Central memory CD8-positive, alpha-beta T cell (primary cell): ENCODE measurements around the gene SIAH2.

Experiments
- ATAC-seq: fragments of 150-1000 bp; cut with Tn5 transposase; replicated peaks from 2 replicates; pipeline ENCODE4 v1.10.0; 2022; ENCODE audit warnings: mild to moderate bottlenecking, moderate FRiP score, moderate number of reproducible peaks; ENCODE audit not compliant: poor library complexity, severe bottlenecking; ENCODE audit errors: extremely low read depth
- DNase-seq, 2 donors: peaks; one replicate each; pipeline ENCODE4 v3.0.0; 2021; ENCODE audit warnings: low spot score in 2 of 2
- H3K27ac Mint-ChIP-seq: one replicate; pipeline ENCODE4 v1.8.0; 2022; ENCODE audit warnings: low read depth, mild to moderate bottlenecking, moderate library complexity, mixed read lengths
- H3K27me3 Mint-ChIP-seq: one replicate; pipeline ENCODE4 v1.8.0; 2022; ENCODE audit warnings: mixed read lengths
- H3K36me3 Mint-ChIP-seq: one replicate; pipeline ENCODE4 v1.8.0; 2022; ENCODE audit warnings: mild to moderate bottlenecking, moderate library complexity, mixed read lengths; ENCODE audit not compliant: insufficient read depth
- H3K4me1 Mint-ChIP-seq: one replicate; pipeline ENCODE4 v1.8.0; 2022; ENCODE audit warnings: mixed read lengths
- H3K4me3 Mint-ChIP-seq: one replicate; pipeline ENCODE4 v1.8.0; 2022; ENCODE audit warnings: mild to moderate bottlenecking, moderate library complexity, mixed read lengths
- H3K9me3 Mint-ChIP-seq: one replicate; pipeline ENCODE4 v1.8.0; 2022; ENCODE audit warnings: mixed read lengths

Gene SIAH2

DNA sequence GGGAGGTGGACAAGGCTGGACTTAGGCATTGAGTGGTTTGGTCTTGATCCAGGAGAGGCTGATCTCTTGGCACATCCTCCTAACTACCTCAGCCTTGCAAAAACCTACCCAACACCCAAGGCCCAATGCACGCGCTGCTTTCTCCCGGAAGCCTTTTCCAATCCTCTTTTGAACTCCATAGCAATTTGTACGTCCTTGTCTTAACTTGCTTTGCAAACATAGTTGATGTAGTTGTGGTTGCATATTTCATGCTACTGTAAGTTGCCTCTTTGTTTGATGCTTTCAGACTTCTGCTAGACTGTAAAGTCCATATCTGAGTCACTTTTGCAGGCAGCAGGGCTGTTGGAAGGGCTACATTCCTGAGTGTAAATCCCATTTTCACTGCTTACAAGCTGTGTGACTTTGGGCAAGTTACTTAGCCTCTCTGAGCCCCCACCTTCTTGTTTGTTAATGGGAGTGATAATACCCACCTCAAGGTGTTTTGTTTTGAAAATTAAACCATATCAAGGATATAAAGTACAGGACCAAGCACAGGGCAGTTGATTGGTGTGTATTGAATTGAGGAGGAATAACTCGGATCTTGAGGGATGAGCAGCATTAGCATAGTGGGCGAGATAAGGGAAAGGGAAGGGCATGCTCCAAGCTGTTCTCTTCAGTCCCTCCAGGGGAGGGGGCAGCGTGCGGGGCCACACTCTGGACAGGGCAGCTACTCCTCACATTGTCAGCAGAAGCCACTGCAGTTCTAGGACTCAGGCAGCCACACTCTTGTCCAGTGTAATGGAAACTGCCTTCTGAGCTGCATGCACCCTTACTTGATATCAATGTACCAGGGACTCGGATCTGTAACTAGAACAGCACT lies 28.8 kb downstream of the SIAH2 start:
- DNase-seq (no peak), ATAC-seq (no peak)
- Mint-ChIP-seq H3K4me3 (no peak overlapping the region), H3K27ac (no peak overlapping the region), H3K27me3 (no peaks in the 10 kb centered on the region), H3K9me3 (no peaks in the 10 kb centered on the region), H3K4me1 (no peaks in the 10 kb centered on the region), H3K36me3 (peaks cover 7% of the 10 kb centered on the region)

DNA sequence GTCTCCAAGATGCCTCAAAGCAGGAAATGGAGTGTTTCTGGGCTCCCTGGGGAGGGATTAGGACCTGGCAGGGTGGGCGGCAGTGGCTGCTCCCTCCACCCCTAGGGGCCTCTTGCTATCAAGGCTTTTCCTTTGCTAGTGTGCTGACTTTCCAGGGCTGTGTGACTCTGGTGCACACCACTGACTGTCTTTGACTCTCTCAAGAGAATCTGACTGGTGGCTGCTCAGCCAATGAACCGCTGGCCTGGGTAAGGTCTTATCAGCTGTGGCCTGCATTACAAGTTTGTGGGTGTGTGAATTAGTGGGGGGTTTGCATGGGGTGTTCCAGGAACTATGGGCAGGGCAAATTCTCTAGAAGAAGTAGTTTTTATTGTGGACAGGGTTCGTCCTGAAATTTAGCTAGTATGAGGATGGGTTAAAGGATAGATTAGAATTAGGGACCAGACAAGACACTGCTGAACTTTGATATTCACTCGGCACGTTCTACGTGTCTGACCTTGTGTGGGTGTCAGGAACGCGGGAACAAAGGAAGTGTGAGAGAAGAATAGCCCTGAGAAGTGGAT lies 29.5 kb downstream of the SIAH2 start:
- Mint-ChIP-seq H3K9me3 (no peaks in the 10 kb centered on the region), H3K27ac (no peak overlapping the region)
- DNase-seq: no peak

DNA sequence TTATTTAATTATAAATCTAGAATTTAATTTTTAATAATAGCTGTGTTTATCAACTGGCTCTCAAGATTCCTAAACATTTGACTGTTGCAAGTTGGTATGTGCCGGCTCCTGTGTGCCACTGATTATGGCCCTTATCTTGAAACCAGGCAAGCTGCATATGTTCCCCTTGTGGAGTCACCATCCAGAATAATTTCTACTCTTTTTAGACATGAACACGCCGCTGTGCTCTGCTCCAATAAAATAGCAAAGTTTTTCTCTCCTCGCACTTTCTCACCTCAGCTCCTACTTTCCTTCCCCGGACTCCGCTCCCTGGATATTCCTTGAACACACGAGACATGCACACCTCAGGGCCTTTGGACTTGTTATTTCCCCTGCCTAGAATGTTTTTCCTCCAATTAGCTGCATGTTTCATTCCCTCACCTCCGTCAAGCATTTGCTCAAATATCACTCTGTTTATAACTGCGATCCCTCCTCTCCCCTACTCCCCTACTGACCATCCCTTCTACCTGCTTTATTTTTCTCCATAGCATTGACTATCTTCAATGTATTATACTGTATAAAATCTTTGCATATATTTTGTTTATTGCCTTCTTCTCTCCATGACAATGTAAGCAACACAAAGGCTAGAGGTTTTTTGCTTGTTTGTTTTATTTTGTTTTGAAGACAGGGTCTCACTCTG lies 33.1 kb downstream of the SIAH2 start:
- no peak overlapping the region for H3K27ac Mint-ChIP-seq

More for the DNA sequence above, 29.5 kb downstream of the SIAH2 start:
- H3K4me1 Mint-ChIP-seq: no peaks in the 10 kb centered on the region
- peaks cover 7% of the 10 kb centered on the region for H3K36me3 Mint-ChIP-seq
- H3K27me3 Mint-ChIP-seq: no peaks in the 10 kb centered on the region
- no peak overlapping the region for H3K4me3 Mint-ChIP-seq
- no peak for ATAC-seq

DNA sequence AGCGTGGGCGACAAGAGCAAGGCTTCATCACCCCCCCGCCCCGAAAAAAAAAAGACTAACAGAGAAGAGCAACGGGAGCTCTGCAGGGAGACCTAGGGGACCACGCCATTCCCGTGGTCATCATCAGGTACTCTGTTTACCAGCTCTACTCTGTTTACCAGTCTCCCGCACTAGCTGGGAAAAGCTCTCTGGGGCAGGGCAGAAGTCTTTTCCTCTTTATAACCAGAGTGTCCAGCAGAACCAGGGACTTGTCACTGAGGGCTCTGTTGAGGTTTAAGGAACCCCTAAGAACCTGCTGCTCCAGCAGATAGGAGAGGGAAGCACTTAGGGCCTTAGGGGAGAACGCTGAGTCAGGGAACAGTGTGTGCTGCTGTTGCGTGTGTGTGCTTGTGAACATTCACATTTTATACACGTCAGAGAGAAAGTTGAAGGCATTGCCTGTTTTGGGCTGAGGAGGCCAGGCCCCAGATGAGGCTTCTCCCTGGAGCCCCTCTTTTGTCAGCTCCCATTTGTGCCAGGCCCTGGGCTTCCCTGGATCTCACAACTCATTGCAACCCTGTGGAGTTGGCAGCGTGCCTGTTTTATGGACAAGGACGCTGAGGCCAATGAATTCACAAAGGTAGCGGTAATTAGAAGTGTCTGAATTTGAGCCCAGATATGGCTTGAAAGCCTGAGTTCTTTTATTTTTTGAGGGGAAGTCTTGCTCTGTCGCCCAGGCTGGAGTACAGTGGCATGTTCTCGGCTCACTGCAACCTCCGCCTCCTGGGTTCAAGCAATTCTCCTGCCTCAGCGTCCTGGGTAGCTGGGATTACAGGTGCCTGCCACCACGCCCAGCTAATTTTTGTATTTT lies 35.1 kb downstream of the SIAH2 start:
- DNase-seq: no peak
- Mint-ChIP-seq H3K27ac (no peak overlapping the region), H3K4me1 (no peaks in the 10 kb centered on the region), H3K27me3 (no peaks in the 10 kb centered on the region), H3K4me3 (no peak overlapping the region), H3K9me3 (no peaks in the 10 kb centered on the region), H3K36me3 (no peaks in the 10 kb centered on the region)
- no peak for ATAC-seq

More for the DNA sequence above, 33.1 kb downstream of the SIAH2 start:
- Mint-ChIP-seq H3K4me1 (no peaks in the 10 kb centered on the region), H3K36me3 (no peaks in the 10 kb centered on the region), H3K27me3 (no peaks in the 10 kb centered on the region), H3K4me3 (no peak overlapping the region), H3K9me3 (no peaks in the 10 kb centered on the region)
- ATAC-seq (no peak), DNase-seq (no peak)

DNA sequence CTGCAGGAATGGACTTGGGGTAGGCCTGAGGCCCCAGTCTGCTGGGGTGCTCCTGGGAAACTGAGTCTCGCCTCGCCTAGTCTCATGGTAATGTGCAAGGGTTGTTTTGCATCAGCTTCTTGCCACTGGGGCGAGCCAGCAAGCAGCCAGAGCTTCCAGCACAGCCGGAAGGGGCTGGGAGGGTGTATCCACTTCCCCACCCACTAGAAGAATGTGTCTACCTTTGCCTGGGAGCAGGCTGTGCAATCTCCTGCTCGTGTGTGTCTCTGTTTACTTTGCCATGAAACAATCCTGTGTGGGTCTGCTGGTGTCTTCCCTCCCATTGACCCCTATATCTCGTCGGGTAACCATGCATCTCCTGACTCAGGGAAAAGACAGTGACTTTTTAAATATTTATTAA lies 37.4 kb downstream of the SIAH2 start:
- no peaks in the 10 kb centered on the region for H3K4me1 Mint-ChIP-seq
- no peaks in the 10 kb centered on the region for H3K9me3 Mint-ChIP-seq
- ATAC-seq (no peak), DNase-seq (no peak)
- H3K27ac Mint-ChIP-seq: no peak overlapping the region
- no peak overlapping the region for H3K4me3 Mint-ChIP-seq
- H3K36me3 Mint-ChIP-seq: no peaks in the 10 kb centered on the region
- H3K27me3 Mint-ChIP-seq: no peaks in the 10 kb centered on the region

DNA sequence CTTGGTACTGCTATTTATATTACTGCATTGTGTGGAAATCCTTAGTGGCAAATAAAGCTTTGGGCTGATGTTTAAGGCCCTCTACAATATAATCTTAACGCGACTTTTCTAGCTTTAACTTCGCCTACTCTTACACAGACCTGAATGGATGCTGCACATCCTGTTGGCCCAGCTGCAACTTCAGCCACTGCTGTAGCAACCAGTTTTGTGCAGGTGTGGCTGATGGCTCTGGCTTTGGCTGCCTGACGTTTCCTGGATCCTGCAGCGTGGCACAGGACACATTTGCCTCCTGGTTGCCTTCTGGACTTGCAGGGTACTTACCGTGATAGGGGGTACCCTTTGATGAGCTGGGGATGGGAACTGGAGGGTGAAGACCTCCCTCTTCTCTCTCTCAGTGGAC lies 39.0 kb downstream of the SIAH2 start:
- DNase-seq (no peak), ATAC-seq (no peak)
- Mint-ChIP-seq H3K4me3 (no peak overlapping the region), H3K27me3 (no peaks in the 10 kb centered on the region), H3K36me3 (no peaks in the 10 kb centered on the region), H3K9me3 (no peaks in the 10 kb centered on the region), H3K27ac (no peak overlapping the region), H3K4me1 (no peaks in the 10 kb centered on the region)

DNA sequence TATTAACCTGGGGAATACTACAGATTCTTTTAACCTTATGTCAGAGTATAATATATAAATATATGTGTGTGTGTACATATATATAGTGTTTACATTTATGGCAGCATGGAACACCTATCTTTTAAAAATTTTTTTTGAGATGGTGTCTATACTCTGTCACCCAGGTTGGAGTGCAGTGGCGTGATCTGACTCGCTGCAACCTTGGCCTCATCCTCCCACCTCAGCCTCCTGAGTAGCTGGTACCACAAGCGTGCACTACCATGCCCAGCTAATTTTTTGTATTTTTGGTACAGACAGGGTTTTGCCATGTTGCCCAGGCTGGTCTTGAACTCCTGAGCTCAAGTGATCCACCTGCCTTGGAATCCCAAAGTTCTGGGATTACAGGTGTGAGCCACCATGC lies 40.7 kb downstream of the SIAH2 start:
- DNase-seq (no peak), ATAC-seq (no peak)
- no peaks in the 10 kb centered on the region for H3K36me3 Mint-ChIP-seq
- H3K27me3 Mint-ChIP-seq: no peaks in the 10 kb centered on the region
- no peak overlapping the region for H3K27ac Mint-ChIP-seq
- no peaks in the 10 kb centered on the region for H3K4me1 Mint-ChIP-seq
- no peak overlapping the region for H3K4me3 Mint-ChIP-seq
- no peaks in the 10 kb centered on the region for H3K9me3 Mint-ChIP-seq

DNA sequence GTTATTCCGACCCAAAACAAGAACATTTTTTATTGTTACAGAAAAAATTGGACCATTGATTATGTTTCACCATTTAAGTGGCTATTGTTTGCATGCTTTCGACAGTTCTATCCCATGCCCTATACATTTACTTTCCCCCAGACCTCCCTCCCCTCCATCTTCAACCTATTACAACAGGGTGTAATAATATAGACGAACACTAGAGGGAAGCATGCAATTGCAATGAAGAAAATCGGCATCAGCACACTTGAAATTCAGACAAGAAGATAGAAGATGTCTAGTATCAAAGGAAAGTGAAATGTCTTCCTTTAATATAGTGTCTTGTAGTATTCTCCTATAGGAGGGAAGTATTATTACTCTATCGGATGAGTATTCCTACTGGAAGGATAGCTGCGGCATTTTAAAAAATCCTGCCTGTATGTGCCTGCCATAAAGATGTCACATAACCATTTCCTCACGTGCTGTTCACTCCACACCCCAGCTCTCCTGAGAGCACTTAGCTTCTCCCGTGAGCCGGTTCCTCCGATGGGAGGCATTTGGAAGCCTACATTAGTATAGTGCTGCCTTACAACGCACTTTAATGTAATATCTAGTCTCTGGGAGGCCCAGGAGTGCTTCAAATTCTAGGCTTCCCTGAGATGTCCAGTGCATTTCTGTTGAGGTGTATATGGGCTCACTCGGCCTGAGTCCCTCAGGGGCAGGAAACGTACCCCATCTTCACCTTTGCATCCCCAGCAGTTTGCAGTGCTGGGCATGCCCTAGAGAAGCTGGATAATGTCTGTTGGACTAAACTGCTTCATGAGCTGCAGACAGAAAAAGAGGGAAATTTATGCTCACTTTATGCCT lies 41.5 kb downstream of the SIAH2 start:
- H3K4me3 Mint-ChIP-seq: no peak overlapping the region
- no peak overlapping the region for H3K27ac Mint-ChIP-seq
- H3K9me3 Mint-ChIP-seq: no peaks in the 10 kb centered on the region

DNA sequence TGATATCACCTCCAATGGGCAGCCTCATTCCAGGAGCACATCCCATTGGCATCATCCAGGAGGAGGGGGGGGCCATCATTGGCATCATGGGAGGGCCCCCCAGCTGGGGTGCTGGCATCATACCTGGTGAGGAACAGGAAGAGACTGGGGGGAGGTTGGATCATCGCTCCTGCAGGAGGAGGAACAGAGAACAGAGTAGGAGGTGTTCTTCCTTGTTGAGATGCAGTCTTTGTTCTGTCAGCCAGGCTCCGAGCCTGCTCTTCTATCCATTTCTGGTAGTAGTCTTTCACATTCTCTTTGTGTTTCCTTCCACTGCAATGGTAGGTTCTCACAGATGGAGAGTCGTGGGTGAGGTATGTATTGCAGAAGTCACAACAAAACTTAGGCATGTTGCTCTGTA lies 42.5 kb downstream of the SIAH2 start:
- DNase-seq (no peak), ATAC-seq (no peak)
- H3K36me3 Mint-ChIP-seq: no peaks in the 10 kb centered on the region
- no peaks in the 10 kb centered on the region for H3K9me3 Mint-ChIP-seq
- H3K27ac Mint-ChIP-seq: no peak overlapping the region
- no peaks in the 10 kb centered on the region for H3K27me3 Mint-ChIP-seq
- H3K4me3 Mint-ChIP-seq: no peak overlapping the region
- H3K4me1 Mint-ChIP-seq: no peaks in the 10 kb centered on the region

More for the DNA sequence above, 41.5 kb downstream of the SIAH2 start:
- ATAC-seq (no peak), DNase-seq (no peak)
- Mint-ChIP-seq H3K4me1 (no peaks in the 10 kb centered on the region), H3K36me3 (no peaks in the 10 kb centered on the region), H3K27me3 (no peaks in the 10 kb centered on the region)

DNA sequence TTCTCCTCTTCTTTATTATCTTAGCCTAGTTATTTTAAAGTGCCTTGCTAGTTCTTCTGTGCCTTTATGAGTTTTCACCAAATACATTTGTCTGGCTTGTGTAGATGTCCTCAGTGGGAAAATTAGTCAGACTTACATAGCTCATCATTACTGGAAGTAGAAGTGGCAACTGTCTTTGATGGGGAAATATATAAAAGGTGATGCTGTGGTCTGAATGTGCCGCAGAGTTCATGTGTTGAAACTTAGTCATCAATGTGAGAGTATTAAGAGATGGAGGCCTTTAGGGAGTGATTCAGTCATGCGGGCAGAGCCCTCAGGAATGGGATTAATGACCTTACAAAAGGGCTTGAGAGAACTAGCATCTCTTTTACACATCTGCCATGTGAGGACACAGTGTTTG lies 52.9 kb downstream of the SIAH2 start:
- H3K4me1 Mint-ChIP-seq: peaks cover 10% of the 10 kb centered on the region
- peaks cover 11% of the 10 kb centered on the region for H3K36me3 Mint-ChIP-seq
- no peak overlapping the region for H3K4me3 Mint-ChIP-seq
- H3K27me3 Mint-ChIP-seq: no peaks in the 10 kb centered on the region
- peaks cover 17% of the 10 kb centered on the region for H3K9me3 Mint-ChIP-seq
- ATAC-seq (no peak), DNase-seq (no peak)
- no peak overlapping the region for H3K27ac Mint-ChIP-seq

DNA sequence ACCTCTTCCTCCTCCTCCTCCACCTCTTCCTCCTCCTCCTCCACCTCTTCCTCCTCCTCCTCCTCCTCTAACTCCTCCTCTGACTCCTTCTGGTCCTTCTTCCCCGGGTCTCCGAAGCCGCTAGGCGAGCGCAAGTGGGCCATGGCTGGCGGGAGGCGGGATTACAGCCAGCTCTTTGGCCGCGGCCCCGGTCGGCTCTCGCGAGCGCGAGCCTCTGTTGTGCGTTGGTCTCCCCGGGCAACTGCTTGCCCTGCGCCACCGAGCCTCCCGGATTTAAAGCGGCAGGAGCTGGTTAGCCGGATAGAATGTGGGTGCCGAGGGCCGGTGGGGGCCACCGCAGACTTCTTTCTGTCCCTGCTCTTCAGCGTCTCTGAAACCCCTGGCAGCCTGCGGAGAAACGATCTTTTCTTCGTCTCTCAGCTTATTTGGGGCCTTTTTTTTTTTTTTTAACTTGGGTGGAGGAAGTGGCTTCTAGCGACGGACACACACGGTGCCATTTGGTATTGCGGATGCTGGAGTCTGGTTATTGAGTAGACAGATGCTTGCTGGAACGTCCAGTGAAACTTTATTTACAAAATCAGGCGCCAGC lies 59.1 kb downstream of the SIAH2 start, which contains the start of gene ERICH6:
Gene ERICH6 (minus strand): TSS at position 165 of the 589 bp plus-strand sequence. CDS start 22 bp downstream, at position 143.
- H3K36me3 Mint-ChIP-seq: peaks cover 17% of the 10 kb centered on the region
- peaks cover 24% of the 10 kb centered on the region for H3K4me1 Mint-ChIP-seq
- no peaks in the 10 kb centered on the region for H3K27me3 Mint-ChIP-seq
- H3K27ac Mint-ChIP-seq: peak within 1 kb of the TSS; percentile 100
- no peaks in the 10 kb centered on the region for H3K9me3 Mint-ChIP-seq
- peak within 1 kb of the TSS; percentile 97 for H3K4me3 Mint-ChIP-seq
- peak; percentile 68 to 75 for DNase-seq
- ATAC-seq: peak; percentile 89
